H1 (cell line): ENCODE data around the gene SVIP. TPM values are rescaled to one million over a fixed set of nuclear protein-coding genes. Genes with fewer than 3 reads are reported as not detected.
A peak's percentile ranks its signal among the peaks of the same experiment; 100 is the strongest.

Experiments
- RAD21 ChIP-seq, 2 experiments: IDR thresholded peaks in 1 of 2; conservative IDR thresholded peaks in 1 of 2; 2 replicates each; pipeline ENCODE4 v1.6.1; 2011; ENCODE audit warnings: low read depth in 2 of 2, low read length in 2 of 2, improper control_type of control experiment in 1 of 2, inconsistent platforms in 1 of 2, mild to moderate bottlenecking in 1 of 2, moderate library complexity in 1 of 2
- polyA plus RNA-seq, 7 experiments: library from polyadenylated mRNA; depleted of rRNA in 3 of 7; stranded (reverse) in 5 of 7; unstranded in 2 of 7; fragments of >200 nt in 5 of 7; fragments of 200-250 nt in 2 of 7; gene quantifications; 1 replicate in 5 of 7; 2 replicates in 1 of 7; 4 replicates in 1 of 7; pipeline versions ENCODE4 v1.2.1 to v1.2.3, GENCODE V29; 2011 to 2013; ENCODE audit warnings: missing spikeins in 2 of 7, mixed read lengths in 2 of 7
- total RNA-seq: library from RNA; stranded (reverse); fragmentation: NEBNext Ultra II Directional; extraction: Animal tissue kit (Norgen Biotek cat#: 25700); gene quantifications from 2 replicates; pipeline ENCODE4 v1.2.1, GENCODE V29; 2021
- TF ChIP-seq, protein P1 (sequence below), 3 experiments: IDR thresholded peaks; 1 replicate in 2 of 3; 2 replicates in 1 of 3; pipeline versions ENCODE4 v1.5.1 to v1.6.1; 2011; ENCODE audit warnings: low read length in 3 of 3, mild to moderate bottlenecking in 3 of 3, inconsistent platforms in 2 of 3, low read depth in 1 of 3, moderate library complexity in 1 of 3; ENCODE audit not compliant: insufficient read depth in 1 of 3; ENCODE audit errors: control extremely low read depth in 1 of 3

The SVIP gene
- total and polyA plus RNA-seq, 2 of the 8 experiments (the other 6 are each of a cell fraction or from before 2014, with no cell fraction given), result 1.2 to 11.4 TPM

- TF ChIP-seq, protein P1, sequence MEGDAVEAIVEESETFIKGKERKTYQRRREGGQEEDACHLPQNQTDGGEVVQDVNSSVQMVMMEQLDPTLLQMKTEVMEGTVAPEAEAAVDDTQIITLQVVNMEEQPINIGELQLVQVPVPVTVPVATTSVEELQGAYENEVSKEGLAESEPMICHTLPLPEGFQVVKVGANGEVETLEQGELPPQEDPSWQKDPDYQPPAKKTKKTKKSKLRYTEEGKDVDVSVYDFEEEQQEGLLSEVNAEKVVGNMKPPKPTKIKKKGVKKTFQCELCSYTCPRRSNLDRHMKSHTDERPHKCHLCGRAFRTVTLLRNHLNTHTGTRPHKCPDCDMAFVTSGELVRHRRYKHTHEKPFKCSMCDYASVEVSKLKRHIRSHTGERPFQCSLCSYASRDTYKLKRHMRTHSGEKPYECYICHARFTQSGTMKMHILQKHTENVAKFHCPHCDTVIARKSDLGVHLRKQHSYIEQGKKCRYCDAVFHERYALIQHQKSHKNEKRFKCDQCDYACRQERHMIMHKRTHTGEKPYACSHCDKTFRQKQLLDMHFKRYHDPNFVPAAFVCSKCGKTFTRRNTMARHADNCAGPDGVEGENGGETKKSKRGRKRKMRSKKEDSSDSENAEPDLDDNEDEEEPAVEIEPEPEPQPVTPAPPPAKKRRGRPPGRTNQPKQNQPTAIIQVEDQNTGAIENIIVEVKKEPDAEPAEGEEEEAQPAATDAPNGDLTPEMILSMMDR (IDR thresholded peaks at IDR 0.05; ENCODE audit: control extremely low read depth in 1 of 3, insufficient read depth in 1 of 3, low read depth in 1 of 3, low read length in 3 of 3), result peak in 2 of 3 experiments; percentile 54 to 61; a peak in 3 of 4 replicates
- peak; percentile 81 to 85 for TF ChIP-seq RAD21 (IDR thresholded peaks at IDR 0.05 in 1 of 2, conservative IDR thresholded peaks at IDR 0.05 in 1 of 2; ENCODE audit: low read depth in 2 of 2, low read length in 2 of 2)
These were observed 41.9 kb downstream of the SVIP start (continued) for GRCh38 chr11:22787551-22788162.
